HG03097 (cell line): ENCODE measurements around the gene ZCCHC18.
A peak's percentile ranks its signal among the peaks of the same experiment; 100 is the strongest.

Experiments
- ATAC-seq: cut with Tn5 transposase; IDR thresholded peaks from one replicate; pipeline ENCODE4 v1.9.1; 2021; ENCODE audit not compliant: unreplicated experiment, low FRiP score

ZCCHC18 gene

GRCh38 chrX:104126856-104127255, 14.5 kb downstream of the ZCCHC18 start:
- no peak for ATAC-seq

GRCh38 chrX:104130808-104131207, 18.5 kb downstream of the ZCCHC18 start:
- no peak for ATAC-seq

DNA sequence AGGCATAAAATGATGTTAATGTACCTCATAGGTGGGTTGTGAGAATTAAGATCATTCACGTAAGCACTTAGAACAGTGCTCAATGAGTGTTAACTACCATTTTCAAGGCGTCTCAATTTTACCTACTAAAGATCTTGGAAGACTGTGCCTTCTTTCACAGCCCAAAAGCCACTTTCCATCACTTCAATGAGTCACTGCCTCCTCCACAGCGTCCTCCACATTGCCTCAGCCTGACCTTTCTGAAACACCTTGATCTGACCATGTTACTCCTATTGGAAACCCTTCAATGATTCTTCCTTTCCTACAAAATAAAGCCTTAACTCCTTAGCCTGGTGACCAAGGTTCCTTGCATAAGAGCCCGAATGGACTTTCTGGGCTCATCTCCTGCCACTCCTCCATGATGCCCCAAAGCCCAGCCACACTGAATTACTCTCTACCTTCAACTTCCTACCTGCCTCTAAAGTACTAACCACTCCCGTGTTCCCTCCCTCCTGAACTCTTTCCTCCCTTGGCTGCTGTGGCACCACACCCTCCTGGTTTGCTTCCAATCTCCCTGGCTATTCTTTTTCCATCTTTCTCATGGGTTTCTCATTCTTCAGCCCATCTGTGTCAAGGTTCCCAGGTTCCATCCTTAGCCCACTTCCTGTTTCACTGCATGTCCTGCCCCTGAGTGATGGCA, 22.4 kb downstream of the ZCCHC18 start:
- ATAC-seq = no peak

- no peak for ATAC-seq
These were observed 23.4 kb downstream of the ZCCHC18 start for GRCh38 chrX:104135677-104136076.

GRCh38 chrX:104136241-104137019, 24.1 kb downstream of the ZCCHC18 start:
- peak; percentile 62 for ATAC-seq

DNA sequence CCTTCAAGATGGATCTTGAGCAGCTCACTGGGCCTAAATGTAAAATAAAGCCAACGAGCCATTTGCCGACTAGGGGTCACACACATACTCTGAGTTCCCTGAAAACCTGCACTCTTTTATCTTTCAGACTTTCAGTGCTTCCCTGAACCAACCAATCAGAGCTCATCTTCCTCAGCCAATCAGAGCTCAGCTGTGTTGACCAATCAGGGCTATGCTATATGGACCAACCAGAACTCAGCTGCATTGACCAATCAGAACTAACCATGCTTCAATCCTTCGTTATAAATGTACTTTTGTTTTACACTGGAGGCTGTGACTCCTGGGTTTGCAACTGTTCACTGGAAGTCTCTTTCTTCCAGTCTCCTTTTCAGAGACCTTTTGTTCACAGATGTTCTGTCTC, 25.2 kb downstream of the ZCCHC18 start:
- no peak for ATAC-seq

DNA sequence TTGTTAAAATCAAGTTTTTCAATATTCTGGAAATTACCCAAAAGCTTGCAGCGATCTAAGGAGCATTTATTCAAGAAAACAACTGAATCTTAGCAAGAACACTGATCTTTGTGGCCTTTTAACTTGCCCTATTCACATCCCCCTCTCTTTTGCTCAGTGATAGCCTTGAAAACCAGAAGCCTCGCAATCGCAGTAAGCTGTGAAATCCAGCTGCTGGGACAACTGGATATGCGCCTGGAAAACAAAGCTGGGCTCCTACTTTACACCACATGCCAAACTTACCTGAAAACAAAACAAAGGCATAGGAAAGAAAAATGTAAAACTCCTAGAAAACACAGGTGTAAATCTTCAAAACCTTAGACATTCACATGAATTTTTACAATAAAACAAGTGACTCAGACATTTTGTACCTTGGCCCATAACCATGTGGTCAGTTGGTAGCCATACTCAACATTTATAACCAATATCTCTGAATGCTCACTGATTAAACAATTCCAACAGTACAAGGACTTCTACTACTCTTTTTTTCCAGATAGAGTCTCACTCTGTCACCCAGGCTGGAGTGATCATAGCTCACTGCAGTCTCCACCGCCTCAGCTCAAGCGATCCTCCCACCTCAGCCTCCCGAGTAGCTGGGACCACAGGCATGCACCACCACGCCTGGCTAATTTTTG, 28.9 kb downstream of the ZCCHC18 start:
- no peak for ATAC-seq

DNA sequence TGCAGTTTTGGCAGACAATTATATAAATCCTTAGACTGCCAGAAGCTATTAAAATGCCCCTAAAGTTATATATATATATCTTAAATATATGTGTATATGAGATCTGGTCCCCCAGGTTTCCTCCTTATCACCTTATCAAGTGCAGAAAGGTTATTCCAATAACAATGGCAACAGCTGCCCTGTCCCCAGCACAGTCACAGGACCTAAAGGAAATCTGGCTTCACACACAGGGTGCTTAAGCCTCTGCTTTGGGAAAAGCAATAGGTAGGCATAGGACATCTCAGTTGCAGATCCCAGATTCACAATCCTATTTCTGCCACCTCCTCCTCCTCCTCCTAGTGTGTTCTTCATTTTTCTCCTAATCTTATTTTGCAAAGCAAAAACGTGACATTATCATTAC, 38.7 kb downstream of the ZCCHC18 start:
- ATAC-seq = no peak

DNA sequence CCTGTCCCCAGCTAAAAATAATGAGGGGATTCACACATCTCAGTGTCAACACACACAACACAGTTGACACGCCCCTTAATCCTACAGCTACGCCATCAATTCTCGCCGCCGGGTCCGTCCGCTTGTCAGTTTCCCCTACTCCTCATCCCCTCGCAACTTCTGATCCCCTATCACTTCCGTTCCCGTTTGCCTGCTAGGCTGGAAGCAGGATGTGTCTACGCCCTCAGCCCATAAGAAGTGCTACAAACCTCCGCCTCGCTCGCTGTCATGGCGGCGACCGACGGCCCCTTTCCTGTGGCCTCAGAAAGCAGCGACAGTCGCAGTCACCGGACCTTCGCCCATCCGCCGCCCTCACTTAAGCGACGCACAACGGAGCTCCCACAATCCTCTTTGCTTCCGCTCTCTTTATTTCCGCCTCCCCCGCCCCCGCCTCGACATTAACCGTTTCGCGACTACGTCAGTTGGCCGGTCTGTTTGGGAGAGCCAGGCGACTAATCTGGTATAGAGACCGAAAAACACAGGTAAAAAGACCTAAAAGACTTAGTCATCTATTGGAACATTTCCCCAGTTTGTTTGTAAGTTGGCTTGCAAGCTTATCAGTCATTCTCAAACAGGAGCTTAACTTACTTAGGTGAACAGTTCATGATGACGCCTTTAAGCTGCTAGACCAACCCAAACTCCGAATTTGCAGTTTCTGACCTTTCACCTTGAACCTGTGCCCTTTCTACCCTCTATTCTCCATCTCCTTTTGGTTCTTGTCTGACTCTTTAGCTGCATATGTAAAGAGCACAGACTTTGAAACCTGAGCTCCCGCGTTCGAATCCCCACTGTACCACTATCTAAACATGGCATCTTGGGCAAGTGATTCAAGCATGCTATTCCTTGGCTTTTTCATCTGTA, 44.6 kb downstream of the ZCCHC18 start, which contains the start of gene SLC25A53:
SLC25A53 (minus strand) TSS at position 380 of the 900 bp plus-strand sequence. CDS start 51,752 bp downstream, outside the sequence.
- ATAC-seq = peak; percentile 82
